GM23338 (cell line): ENCODE measurements around the gene NDUFS5. TPM values are rescaled to one million over a fixed set of nuclear protein-coding genes. Genes with fewer than 3 reads are reported as not detected.

ENCODE experiments used
- ATAC-seq: fragments of 200-7000 bp; cut with Tn5 transposase; 3 replicates; pipeline ENCODE4 v1.9.1; 2020
- DNase-seq: peaks from one replicate; pipeline ENCODE4 v3.0.0-alpha.2; 2015; ENCODE audit warnings: low spot score
- H2AFZ ChIP-seq: fragments of 200-600 bp; sonication (generic); 2 replicates; pipeline ENCODE4 v1.8.0; 2016; ENCODE audit warnings: antibody characterized with exemption, mild to moderate bottlenecking, moderate library complexity
- H3F3A ChIP-seq: fragments of 200-600 bp; sonication (generic); replicated peaks from 2 replicates; pipeline ENCODE4 v1.8.0; 2017; ENCODE audit warnings: antibody characterized with exemption, mixed run types, low read depth
- H3K27ac ChIP-seq: fragments of 200-600 bp; sonication (generic); 2 replicates; pipeline ENCODE4 v1.6.1; 2016; ENCODE audit warnings: low read depth
- H3K27me3 ChIP-seq: fragments of 200-600 bp; sonication (generic); 2 replicates; pipeline ENCODE4 v1.8.0; 2016; ENCODE audit warnings: mild to moderate bottlenecking, mixed run types, moderate library complexity; ENCODE audit not compliant: insufficient read depth
- H3K36me3 ChIP-seq: fragments of 200-600 bp; sonication (generic); 2 replicates; pipeline ENCODE4 v1.8.0; 2016; ENCODE audit warnings: mild to moderate bottlenecking; ENCODE audit not compliant: insufficient read depth
- H3K4me1 ChIP-seq: fragments of 200-600 bp; sonication (generic); 2 replicates; pipeline ENCODE4 v1.8.0; 2016; ENCODE audit warnings: mild to moderate bottlenecking, moderate library complexity; ENCODE audit not compliant: insufficient read depth
- H3K4me2 ChIP-seq: fragments of 200-600 bp; sonication (generic); 2 replicates; pipeline ENCODE4 v1.7.1; 2017; ENCODE audit warnings: mixed run types
- H3K4me3 ChIP-seq: fragments of 200-600 bp; sonication (generic); 2 replicates; pipeline ENCODE4 v1.6.1; 2016; ENCODE audit warnings: mixed run types
- H3K79me2 ChIP-seq: fragments of 200-600 bp; sonication (generic); replicated peaks from 2 replicates; pipeline ENCODE4 v1.8.0; 2017; ENCODE audit warnings: mild to moderate bottlenecking; ENCODE audit not compliant: insufficient read depth
- H3K9me2 ChIP-seq: fragments of 200-600 bp; sonication (generic); 2 replicates; pipeline ENCODE4 v1.8.0; 2017; ENCODE audit not compliant: insufficient read depth
- H4K20me1 ChIP-seq: fragments of 200-600 bp; sonication (generic); replicated peaks from 2 replicates; pipeline ENCODE4 v1.8.0; 2017; ENCODE audit warnings: mild to moderate bottlenecking; ENCODE audit not compliant: insufficient read depth
- H3K27ac Mint-ChIP-seq: 2 replicates; pipeline ENCODE4 v1.8.0; 2020; ENCODE audit warnings: inconsistent platforms, mild to moderate bottlenecking, moderate library complexity, mixed read lengths
- H3K27me3 Mint-ChIP-seq: 3 replicates; pipeline ENCODE4 v1.8.0; 2022; ENCODE audit warnings: low read depth, mild to moderate bottlenecking, moderate library complexity, mixed read lengths, inconsistent platforms; ENCODE audit not compliant: insufficient read depth, poor library complexity
- H3K36me3 Mint-ChIP-seq: 3 replicates; pipeline ENCODE4 v1.8.0; 2021; ENCODE audit warnings: low read depth, mild to moderate bottlenecking, inconsistent platforms, moderate library complexity, mixed read lengths
- H3K4me1 Mint-ChIP-seq: 3 replicates; pipeline ENCODE4 v1.8.0; 2020; ENCODE audit warnings: mild to moderate bottlenecking, inconsistent platforms, mixed read lengths
- H3K4me3 Mint-ChIP-seq: 3 replicates; pipeline ENCODE4 v1.8.0; 2021; ENCODE audit warnings: moderate library complexity, mild to moderate bottlenecking, inconsistent platforms, mixed read lengths
- H3K9me3 Mint-ChIP-seq: 3 replicates; pipeline ENCODE4 v1.8.0; 2020; ENCODE audit warnings: moderate library complexity, mild to moderate bottlenecking, inconsistent platforms, mixed read lengths
- EZH2phosphoT487 ChIP-seq: fragments of 200-600 bp; sonication (generic); IDR thresholded peaks from one replicate; pipeline ENCODE4 v1.8.1; 2018; ENCODE audit warnings: antibody characterized with exemption; ENCODE audit not compliant: unreplicated experiment
- JUNB ChIP-seq: IDR thresholded peaks from one replicate; pipeline ENCODE4 v1.6.1; 2016; ENCODE audit warnings: antibody characterized with exemption; ENCODE audit not compliant: unreplicated experiment
- POLR2AphosphoS5 ChIP-seq: IDR thresholded peaks from 2 replicates; pipeline ENCODE4 v1.6.1; 2016; ENCODE audit warnings: antibody characterized with exemption, low read depth
- STAT1 ChIP-seq: IDR thresholded peaks from one replicate; pipeline ENCODE4 v1.6.1; 2016; ENCODE audit warnings: antibody characterized with exemption; ENCODE audit not compliant: unreplicated experiment
- ZNF114 ChIP-seq: fragments of 250-450 bp; sonication (Bioruptor Pico); IDR thresholded peaks from 2 replicates; pipeline ENCODE4 v1.5.0; 2020; ENCODE audit warnings: mild to moderate bottlenecking, moderate library complexity
- ZNF331 ChIP-seq: fragments of 250-450 bp; sonication (Bioruptor Pico); IDR thresholded peaks from 2 replicates; pipeline ENCODE4 v1.5.0; 2020; ENCODE audit warnings: low read depth, mild to moderate bottlenecking, moderate library complexity
- polyA plus RNA-seq: library from polyadenylated mRNA; unstranded; fragments of >200 nt; fragmentation: Nextera tagmentation; extraction: Ambion mirVana; gene quantifications from 2 replicates; pipeline ENCODE4 v1.2.1, GENCODE V29; 2016
- total RNA-seq: library from RNA; depleted of rRNA; stranded (reverse); fragments of >200 nt; shearing (Covaris generic); gene quantifications from 2 replicates; pipeline ENCODE4 v1.2.3, GENCODE V29; 2014
- TF ChIP-seq, protein P1 (sequence below): IDR thresholded peaks from one replicate; pipeline ENCODE4 v1.6.1; 2018; ENCODE audit warnings: antibody characterized with exemption; ENCODE audit not compliant: unreplicated experiment

NDUFS5 gene
- total and polyA plus RNA-seq, 2 experiments from 2014 or later: 532 to 2,534 TPM

GRCh38 chr1:39082010-39082799 is 56.1 kb downstream of the NDUFS5 start:
- H3K9me2 ChIP-seq: no peaks in the 10 kb centered on the region
- peak overlapping the region; percentile 75 for H3K4me3 Mint-ChIP-seq
- H3K4me2 ChIP-seq: peak overlapping the region; percentile 91
- H3K27ac ChIP-seq: no peak overlapping the region
- TF ChIP-seq POLR2AphosphoS5: no peak
- no peak for TF ChIP-seq ZNF331 (CRISPR knock-in tag)
- no peak for TF ChIP-seq STAT1
- TF ChIP-seq, protein P1, sequence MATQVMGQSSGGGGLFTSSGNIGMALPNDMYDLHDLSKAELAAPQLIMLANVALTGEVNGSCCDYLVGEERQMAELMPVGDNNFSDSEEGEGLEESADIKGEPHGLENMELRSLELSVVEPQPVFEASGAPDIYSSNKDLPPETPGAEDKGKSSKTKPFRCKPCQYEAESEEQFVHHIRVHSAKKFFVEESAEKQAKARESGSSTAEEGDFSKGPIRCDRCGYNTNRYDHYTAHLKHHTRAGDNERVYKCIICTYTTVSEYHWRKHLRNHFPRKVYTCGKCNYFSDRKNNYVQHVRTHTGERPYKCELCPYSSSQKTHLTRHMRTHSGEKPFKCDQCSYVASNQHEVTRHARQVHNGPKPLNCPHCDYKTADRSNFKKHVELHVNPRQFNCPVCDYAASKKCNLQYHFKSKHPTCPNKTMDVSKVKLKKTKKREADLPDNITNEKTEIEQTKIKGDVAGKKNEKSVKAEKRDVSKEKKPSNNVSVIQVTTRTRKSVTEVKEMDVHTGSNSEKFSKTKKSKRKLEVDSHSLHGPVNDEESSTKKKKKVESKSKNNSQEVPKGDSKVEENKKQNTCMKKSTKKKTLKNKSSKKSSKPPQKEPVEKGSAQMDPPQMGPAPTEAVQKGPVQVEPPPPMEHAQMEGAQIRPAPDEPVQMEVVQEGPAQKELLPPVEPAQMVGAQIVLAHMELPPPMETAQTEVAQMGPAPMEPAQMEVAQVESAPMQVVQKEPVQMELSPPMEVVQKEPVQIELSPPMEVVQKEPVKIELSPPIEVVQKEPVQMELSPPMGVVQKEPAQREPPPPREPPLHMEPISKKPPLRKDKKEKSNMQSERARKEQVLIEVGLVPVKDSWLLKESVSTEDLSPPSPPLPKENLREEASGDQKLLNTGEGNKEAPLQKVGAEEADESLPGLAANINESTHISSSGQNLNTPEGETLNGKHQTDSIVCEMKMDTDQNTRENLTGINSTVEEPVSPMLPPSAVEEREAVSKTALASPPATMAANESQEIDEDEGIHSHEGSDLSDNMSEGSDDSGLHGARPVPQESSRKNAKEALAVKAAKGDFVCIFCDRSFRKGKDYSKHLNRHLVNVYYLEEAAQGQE: no peak
- TF ChIP-seq EZH2phosphoT487: no peak
- peaks cover 5% of the 10 kb centered on the region; the same call in 1 of the 2 replicates for H3K4me1 ChIP-seq
- peak overlapping the region; percentile 67 for H3K4me3 ChIP-seq
- peaks cover 20% of the 10 kb centered on the region for H3F3A ChIP-seq
- H4K20me1 ChIP-seq: peaks cover 7% of the 10 kb centered on the region
- H3K36me3 Mint-ChIP-seq: peaks cover under 1% of the 10 kb centered on the region; the same call in 1 of the 3 replicates
- ATAC-seq: peak; percentile 17
- no peaks in the 10 kb centered on the region for H3K9me3 Mint-ChIP-seq
- H3K27me3 ChIP-seq: peaks cover 21% of the 10 kb centered on the region
- H3K27me3 Mint-ChIP-seq: peaks cover 18% of the 10 kb centered on the region
- H3K79me2 ChIP-seq: peaks cover 6% of the 10 kb centered on the region; the same call in 1 of the 2 replicates
- H3K27ac Mint-ChIP-seq: no peak overlapping the region
- DNase-seq: peak; percentile 42
- H3K36me3 ChIP-seq: no peaks in the 10 kb centered on the region
- peaks cover 13% of the 10 kb centered on the region for H3K4me1 Mint-ChIP-seq
- H2AFZ ChIP-seq: no peak overlapping the region

DNA sequence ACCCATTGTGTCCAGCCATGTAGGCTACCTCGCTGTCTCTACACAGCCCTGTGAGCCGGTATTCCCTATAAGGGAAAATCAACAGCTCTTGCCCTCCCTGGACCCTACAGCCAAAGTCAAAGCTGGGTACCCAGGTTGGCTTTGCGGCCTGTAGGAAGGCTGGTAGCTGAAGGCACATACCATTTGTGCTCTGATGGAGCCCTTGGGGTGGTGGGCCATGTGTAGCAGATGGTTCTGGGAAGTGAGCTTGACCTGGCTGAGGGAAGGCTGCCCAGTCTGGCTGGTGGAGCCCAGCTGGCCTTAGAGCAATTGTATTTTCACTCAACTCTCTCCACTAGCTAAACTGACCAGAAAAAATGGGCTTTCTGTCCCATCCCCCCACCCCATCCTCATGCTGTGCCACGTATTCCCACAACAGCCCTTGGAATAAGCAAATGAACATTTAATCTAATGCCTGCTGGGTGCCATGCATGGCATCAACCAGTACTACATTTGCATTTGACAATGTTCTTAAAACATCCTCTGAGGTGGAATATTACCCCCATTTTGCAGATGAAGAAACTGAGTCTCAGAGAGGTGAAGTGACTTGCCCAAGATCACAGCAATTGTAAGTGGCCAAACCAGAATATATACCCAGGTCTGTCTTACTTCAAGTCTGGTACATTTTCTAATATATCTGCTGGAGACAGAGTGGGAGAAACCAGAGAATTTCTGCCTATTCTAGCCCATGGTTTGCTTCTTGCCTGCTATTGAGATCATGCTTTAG is 56.8 kb downstream of the NDUFS5 start:
- Histone ChIP-seq H3K27ac (no peak overlapping the region), H3K9me2 (no peaks in the 10 kb centered on the region), H4K20me1 (peaks cover 7% of the 10 kb centered on the region), H3K4me2 (peak overlapping the region; percentile 91), H3K4me3 (peak overlapping the region; percentile 67), H3K79me2 (peaks cover 6% of the 10 kb centered on the region; the same call in 1 of the 2 replicates), H3K4me1 (peaks cover 5% of the 10 kb centered on the region; the same call in 1 of the 2 replicates), H3K27me3 (peaks cover 21% of the 10 kb centered on the region), H3F3A (peaks cover 20% of the 10 kb centered on the region), H3K36me3 (no peaks in the 10 kb centered on the region), H2AFZ (no peak overlapping the region)
- Mint-ChIP-seq H3K36me3 (peaks cover 3% of the 10 kb centered on the region; the same call in 1 of the 3 replicates), H3K27ac (no peak overlapping the region), H3K27me3 (peaks cover 18% of the 10 kb centered on the region), H3K4me3 (peak overlapping the region; percentile 75), H3K4me1 (peaks cover 16% of the 10 kb centered on the region), H3K9me3 (no peaks in the 10 kb centered on the region)
- TF ChIP-seq POLR2AphosphoS5 (no peak), STAT1 (no peak), ZNF114 (no peak), JUNB (no peak)
- ATAC-seq (no peak), DNase-seq (no peak)
